ENCODE measurements around the gene POTEG.
"Not testable (repeated sequence)": the region's sequence is repeated elsewhere in the genome, so short reads cannot be mapped to it uniquely, and the experiment has no call there.

POTEG gene

DNA sequence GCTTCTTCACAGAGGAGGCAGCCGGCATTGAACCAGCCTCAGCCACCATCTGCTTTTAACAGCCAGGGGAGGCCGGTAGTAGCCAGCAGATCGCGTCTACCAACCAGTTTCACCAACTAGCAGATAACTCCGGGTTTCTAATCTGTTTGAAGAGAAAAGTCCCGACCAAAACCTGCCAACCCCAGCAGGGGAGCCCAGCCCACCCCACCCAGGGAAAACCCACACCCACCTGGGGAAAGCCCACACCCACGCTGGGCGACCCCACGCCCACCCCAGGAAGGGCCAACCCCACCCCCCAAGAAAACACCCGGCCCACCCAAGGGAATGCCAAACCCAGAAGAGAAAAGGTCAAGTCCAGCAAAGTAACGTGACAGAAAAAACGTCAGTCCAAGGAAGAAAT is at the start of gene POTEG:
Gene POTEG (minus strand): TSS at position 101 of the 400 bp plus-strand sequence. CDS start 52 bp downstream, at position 49.
- not testable (repeated sequence) for DNase-seq (ENCODE audit: low read depth); H3K4me3 ChIP-seq (ENCODE audit: low read depth, low read length)

GRCh38 chr14:19482093-19482492 is 48.0 kb upstream of the POTEG start:
- DNase-seq (ENCODE audit: low read depth); H3K4me3 ChIP-seq (ENCODE audit: low read depth, low read length): not testable (repeated sequence)

- not testable (repeated sequence) for DNase-seq (ENCODE audit: low read depth); H3K4me3 ChIP-seq (ENCODE audit: low read depth, low read length)
Observed at GRCh38 chr14:19481421-19481820, 47.3 kb upstream of the POTEG start.

- not testable (repeated sequence) for H3K4me3 ChIP-seq (ENCODE audit: low read depth, low read length); DNase-seq (ENCODE audit: low read depth)
Observed at GRCh38 chr14:19480491-19480890, 46.4 kb upstream of the POTEG start.

GRCh38 chr14:19445761-19446160 is 11.6 kb upstream of the POTEG start:
- DNase-seq (ENCODE audit: low read depth); H3K4me3 ChIP-seq (ENCODE audit: low read depth, low read length): not testable (repeated sequence)

GRCh38 chr14:19439826-19440225 is 5.7 kb upstream of the POTEG start:
- not testable (repeated sequence) for DNase-seq (ENCODE audit: low read depth); H3K4me3 ChIP-seq (ENCODE audit: low read depth, low read length)

- not testable (repeated sequence) for H3K4me3 ChIP-seq (ENCODE audit: low read depth, low read length); DNase-seq (ENCODE audit: low read depth)
Observed at GRCh38 chr14:19439219-19439618, 5.1 kb upstream of the POTEG start.

- H3K4me3 ChIP-seq (ENCODE audit: low read depth, low read length), result not testable (repeated sequence)
Observed at GRCh38 chr14:19437126-19437443, 2.9 kb upstream of the POTEG start.

DNA sequence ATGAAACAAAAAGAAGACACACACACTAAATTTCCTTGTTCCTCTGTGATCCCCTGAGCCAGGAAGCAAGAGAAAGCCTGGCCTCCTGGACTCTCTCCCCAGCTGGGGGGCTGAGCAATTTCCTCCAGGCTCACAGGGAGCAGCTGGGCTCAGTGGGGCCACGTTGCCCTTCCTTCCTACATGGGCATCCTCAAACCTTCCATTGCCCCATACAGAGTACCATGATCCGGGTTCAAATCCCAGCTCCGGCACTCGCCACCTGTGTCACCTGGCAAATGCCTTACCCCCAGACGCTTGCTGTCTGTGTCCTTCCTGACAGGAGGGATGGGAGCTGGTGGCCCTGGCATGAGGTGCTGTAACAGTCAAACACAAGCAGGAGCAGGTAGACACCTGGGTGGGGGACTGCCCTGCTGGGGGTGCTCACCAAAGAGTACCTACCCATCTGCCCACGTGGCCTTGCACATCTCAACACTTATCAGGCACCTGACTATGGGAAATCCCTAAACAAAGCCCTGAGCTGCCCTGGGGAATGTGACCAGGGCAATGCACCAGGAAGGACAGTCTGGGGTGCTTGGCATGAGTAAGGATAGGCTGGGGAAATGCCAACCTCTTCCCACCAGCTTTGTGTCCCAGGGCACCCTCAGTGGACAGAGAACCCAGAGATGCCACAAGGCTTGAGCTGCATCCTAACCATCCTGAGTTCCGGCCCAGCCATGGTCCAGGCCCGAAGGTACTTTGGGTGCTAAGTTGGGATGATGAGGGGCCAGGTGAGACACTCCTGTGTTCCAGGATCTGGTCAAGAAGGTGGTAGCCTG is 2.4 kb upstream of the POTEG start:
- not testable (repeated sequence) for H3K4me3 ChIP-seq (ENCODE audit: low read depth, low read length); DNase-seq (ENCODE audit: low read depth)

More at GRCh38 chr14:19437126-19437443, 2.9 kb upstream of the POTEG start:
- DNase-seq (ENCODE audit: low read depth), result not testable (repeated sequence)

DNA sequence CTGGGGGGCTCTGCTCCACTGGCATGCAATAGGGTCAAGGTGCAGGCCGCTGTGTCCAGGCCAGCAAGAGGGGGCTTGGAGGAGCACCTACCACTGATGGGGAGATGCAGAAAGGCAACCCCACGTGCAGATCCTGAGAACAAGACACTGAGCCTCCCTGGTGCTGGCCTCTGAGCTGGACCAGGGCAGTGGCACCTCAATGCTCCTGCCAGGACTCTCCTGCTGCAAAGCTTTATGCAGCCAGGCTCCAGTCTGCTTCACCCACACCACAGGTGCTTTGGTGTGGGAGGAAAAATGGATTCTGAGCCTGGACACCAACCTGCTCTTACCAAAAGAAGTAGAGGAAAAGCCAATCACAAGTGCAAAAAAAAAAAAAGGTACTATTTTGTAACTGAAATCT is 1.7 kb upstream of the POTEG start:
- not testable (repeated sequence) for DNase-seq (ENCODE audit: low read depth); H3K4me3 ChIP-seq (ENCODE audit: low read depth, low read length)

DNA sequence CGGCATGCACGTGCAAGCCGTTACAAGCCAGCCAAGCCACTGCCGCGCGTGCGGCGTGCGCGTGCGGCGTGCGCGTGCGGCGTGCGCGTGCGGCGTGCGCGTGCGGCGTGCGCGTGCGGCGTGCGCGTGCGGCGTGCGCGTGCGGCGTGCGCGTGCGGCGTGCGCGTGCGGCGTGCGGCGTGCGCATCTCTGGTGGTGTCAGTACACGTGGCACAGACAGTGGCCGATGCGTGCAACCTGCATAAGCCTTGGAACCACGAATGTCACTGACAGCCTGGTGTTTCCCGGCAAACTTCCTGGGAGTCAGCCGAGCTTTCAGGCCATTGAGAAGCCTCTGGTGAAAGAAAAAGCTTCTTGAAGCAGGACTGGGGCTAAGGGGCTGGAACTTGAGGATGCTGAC is 750 bp upstream of the POTEG start:
- not testable (repeated sequence) for H3K4me3 ChIP-seq (ENCODE audit: low read depth, low read length); DNase-seq (ENCODE audit: low read depth)

DNA sequence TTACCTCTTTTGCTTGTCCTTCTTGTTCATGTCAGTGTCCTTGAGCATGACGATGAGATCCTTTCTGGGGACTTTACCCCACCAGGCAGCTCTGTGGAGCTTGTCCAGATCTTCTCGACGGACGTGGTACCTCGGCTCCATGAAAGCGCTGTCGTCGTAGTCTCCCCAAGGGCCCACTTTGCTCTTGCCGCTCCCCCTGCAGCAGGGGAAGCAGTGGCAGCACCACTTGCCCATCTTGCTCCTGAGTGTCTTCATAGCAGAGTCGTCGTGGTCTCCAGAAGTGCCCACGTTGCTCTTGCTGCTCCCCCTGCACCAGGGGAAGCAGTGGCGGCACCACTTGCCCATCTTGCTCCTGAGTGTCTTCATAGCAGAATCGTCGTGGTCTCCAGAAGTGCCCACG is 376 bp downstream of the POTEG start:
- DNase-seq (ENCODE audit: low read depth); H3K4me3 ChIP-seq (ENCODE audit: low read depth, low read length): not testable (repeated sequence)

- H3K4me3 ChIP-seq (ENCODE audit: low read depth, low read length); DNase-seq (ENCODE audit: low read depth): not testable (repeated sequence)
Observed at GRCh38 chr14:19408519-19408918, 25.6 kb downstream of the POTEG start.

DNA sequence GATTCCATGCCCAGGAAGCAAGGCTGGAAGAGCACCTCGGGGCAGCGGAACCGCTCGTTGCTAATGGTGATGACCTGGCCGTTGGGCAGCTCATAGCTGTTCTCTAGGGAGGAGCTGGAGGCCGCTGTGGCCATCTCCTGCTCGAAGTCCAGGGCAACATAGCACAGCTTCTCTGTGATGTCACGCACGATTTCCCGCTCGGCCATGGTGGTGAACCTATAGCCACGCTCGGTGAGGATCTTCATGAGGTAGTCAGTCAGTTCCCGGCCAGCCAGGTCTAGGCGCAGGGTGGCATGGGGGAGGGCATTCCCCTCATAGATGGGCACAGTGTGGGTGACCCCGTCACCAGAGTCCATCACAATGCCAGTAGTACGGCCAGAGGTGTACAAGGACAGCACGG is 32.0 kb downstream of the POTEG start:
- not testable (repeated sequence) for H3K4me3 ChIP-seq (ENCODE audit: low read depth, low read length); DNase-seq (ENCODE audit: low read depth)

- H3K4me3 ChIP-seq (ENCODE audit: low read depth, low read length); DNase-seq (ENCODE audit: low read depth): not testable (repeated sequence)
Observed at GRCh38 chr14:19394727-19395126, 39.4 kb downstream of the POTEG start.

- DNase-seq (ENCODE audit: low read depth); H3K4me3 ChIP-seq (ENCODE audit: low read depth, low read length): not testable (repeated sequence)
Observed at GRCh38 chr14:19390230-19390629, 43.9 kb downstream of the POTEG start.

GRCh38 chr14:19388741-19389140 is 45.4 kb downstream of the POTEG start:
- not testable (repeated sequence) for H3K4me3 ChIP-seq (ENCODE audit: low read depth, low read length); DNase-seq (ENCODE audit: low read depth)

DNA sequence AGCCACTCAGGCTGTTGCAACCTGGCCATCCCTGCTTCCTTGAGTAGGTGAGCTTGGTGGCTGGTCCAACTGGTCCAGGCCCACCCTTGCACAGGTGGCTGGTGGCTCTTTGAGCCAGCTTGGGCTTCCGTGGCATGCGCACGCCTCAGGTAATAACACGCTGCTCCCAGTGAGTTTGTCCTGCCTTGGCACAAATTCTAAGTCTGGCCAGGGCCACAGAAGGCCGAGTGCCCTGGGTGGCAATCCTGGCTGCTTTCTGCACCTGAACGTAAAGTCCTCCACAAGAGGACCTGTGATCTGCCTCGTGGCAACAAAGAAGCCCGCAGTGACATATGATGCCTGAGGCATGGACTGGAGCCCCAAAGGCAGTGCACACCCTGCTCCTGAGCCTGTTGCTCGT is 47.1 kb downstream of the POTEG start:
- not testable (repeated sequence) for DNase-seq (ENCODE audit: low read depth); H3K4me3 ChIP-seq (ENCODE audit: low read depth, low read length)

- not testable (repeated sequence) for H3K4me3 ChIP-seq (ENCODE audit: low read depth, low read length); DNase-seq (ENCODE audit: low read depth)
Observed at GRCh38 chr14:19386309-19386708, 47.8 kb downstream of the POTEG start.

GRCh38 chr14:19384088-19384781 is 49.9 kb downstream of the POTEG start:
- not testable (repeated sequence) for DNase-seq (ENCODE audit: low read depth)

More at GRCh38 chr14:19384088-19384781, 49.9 kb downstream of the POTEG start:
- not testable (repeated sequence) for H3K4me3 ChIP-seq (ENCODE audit: low read depth, low read length)

Data from LNCaP clone FGC (cell line).